NCI-H1930 (cell line): ENCODE data around the gene PHACTR2.
"Not testable (repeated sequence)": the region's sequence is repeated elsewhere in the genome, so short reads cannot be mapped to it uniquely, and the experiment has no call there.

ENCODE experiments used
- DNase-seq, 2 experiments: peaks; one replicate each; lab custom pipeline; 2025; lab: John Stamatoyannopoulos, UW

The PHACTR2 gene

GRCh38 chr6:143698759-143699429 is 21.1 kb downstream of the PHACTR2 start:
- no peak for DNase-seq

GRCh38 chr6:143699430-143699825 is 21.7 kb downstream of the PHACTR2 start:
- DNase-seq, result no peak

GRCh38 chr6:143700684-143701348 is 23.1 kb downstream of the PHACTR2 start:
- DNase-seq, result no peak

- no peak for DNase-seq
Observed at GRCh38 chr6:143701349-143702234, 23.8 kb downstream of the PHACTR2 start.

- no peak for DNase-seq
Observed at GRCh38 chr6:143705569-143705968, 27.8 kb downstream of the PHACTR2 start.

- DNase-seq, result no peak
Observed at GRCh38 chr6:143707697-143708096, 29.9 kb downstream of the PHACTR2 start.

- DNase-seq, result no peak
Observed at GRCh38 chr6:143708889-143709288, 31.1 kb downstream of the PHACTR2 start.

GRCh38 chr6:143711714-143712113 is 33.9 kb downstream of the PHACTR2 start:
- no peak for DNase-seq

- no peak for DNase-seq
Observed at GRCh38 chr6:143718472-143718871, 40.7 kb downstream of the PHACTR2 start.

GRCh38 chr6:143721642-143722041 is 43.9 kb downstream of the PHACTR2 start:
- DNase-seq, result no peak

GRCh38 chr6:143724876-143725275 is 47.1 kb downstream of the PHACTR2 start:
- no peak for DNase-seq

- no peak for DNase-seq
Observed at GRCh38 chr6:143726015-143726647, 48.4 kb downstream of the PHACTR2 start.

- no peak for DNase-seq
Observed at GRCh38 chr6:143727035-143727434, 49.3 kb downstream of the PHACTR2 start.

- no peak for DNase-seq
Observed at GRCh38 chr6:143731789-143732188, 54.0 kb downstream of the PHACTR2 start.

- no peak for DNase-seq
Observed at GRCh38 chr6:143732536-143732935, 54.8 kb downstream of the PHACTR2 start.

GRCh38 chr6:143733510-143733909 is 55.7 kb downstream of the PHACTR2 start:
- no peak for DNase-seq

- no peak for DNase-seq
Observed at GRCh38 chr6:143734641-143735063, 56.9 kb downstream of the PHACTR2 start.

GRCh38 chr6:143738072-143738690 is 60.4 kb downstream of the PHACTR2 start:
- DNase-seq, result not testable (repeated sequence)

GRCh38 chr6:143739341-143739851 is 61.6 kb downstream of the PHACTR2 start:
- DNase-seq, result no peak

- DNase-seq, result no peak
Observed at GRCh38 chr6:143740213-143740612, 62.4 kb downstream of the PHACTR2 start.

GRCh38 chr6:143741480-143741879 is 63.7 kb downstream of the PHACTR2 start:
- DNase-seq, result no peak
